ENCODE measurements around the gene VMAC. TPM values are rescaled to one million over a fixed set of nuclear protein-coding genes. Genes with fewer than 3 reads are reported as not detected.
"Not testable (repeated sequence)": the region's sequence is repeated elsewhere in the genome, so short reads cannot be mapped to it uniquely, and the experiment has no call there.

VMAC gene
- 1 to 10 TPM; 1.3 to 3.9 (median 2.5) TPM for total RNA-seq
- 1 to 10 TPM; 1.4 to 5.8 TPM for polyA plus RNA-seq
- long read RNA-seq, donor 1, partial matches to known transcripts: 0 of 2 reads
- long read RNA-seq, donor 1, other reads (novel, unspliced or antisense): 1 of 2 reads
- long read RNA-seq, donor 2: 0 reads
- long read RNA-seq, donor 3, partial matches to known transcripts: 0 of 1 reads
- long read RNA-seq, donor 3, other reads (novel, unspliced or antisense): 0 of 1 reads

GRCh38 chr19:5904352-5905113 is at the start of gene VMAC:
Gene VMAC (plus strand): TSS chr19:5904872. CDS start chr19:5904891, 19 bp downstream.
- H3K27ac ChIP-seq: peak within 1 kb of the TSS; percentile 71 to 95 (median 88)
- no peaks in the 10 kb centered on the region for H3K27me3 ChIP-seq
- peak; percentile 99 to 100 for DNase-seq
- H3K4me3 ChIP-seq: peak within 1 kb of the TSS; percentile 57 to 97 (median 87)
- no peaks in the 10 kb centered on the region for H3K9me3 ChIP-seq
- 0% methylated on average over 61 of the region's 61 CpGs for WGBS, 2 donors
- ATAC-seq: peak; percentile 85 to 92 (median 88)
- peaks cover 12 to 45% (median 36%) of the 10 kb centered on the region in 9 donors for H3K4me1 ChIP-seq
- H3K36me3 ChIP-seq: peaks cover 0 to 42% (median 0%) of the 10 kb centered on the region in 9 donors
- peak in 1 of 9 donors; percentile 8 for TF ChIP-seq CTCF (IDR thresholded peaks at IDR 0.05)
- intact Hi-C loops (cut with DNase I): loop anchor here in 3 of 10 donors (5.0 kb wide), 2 partner anchors 58 to 73 kb away; partner anchors contain the start of gene RANBP3 (in 3 of the 3)

GRCh38 chr19:5855151-5855550 is 49.5 kb upstream of the VMAC start:
- H3K27me3 ChIP-seq; H3K36me3 ChIP-seq; ATAC-seq; DNase-seq; intact Hi-C loops (cut with DNase I); H3K27ac ChIP-seq; H3K9me3 ChIP-seq; H3K4me3 ChIP-seq; H3K4me1 ChIP-seq: not testable (repeated sequence)
- WGBS, 2 donors: 77 to 85% methylated on average over 9 of the region's 9 CpGs

GRCh38 chr19:5857203-5858081 is 47.2 kb upstream of the VMAC start:
- H3K9me3 ChIP-seq: no peaks in the 10 kb centered on the region
- no peak overlapping the region for H3K4me3 ChIP-seq
- H3K4me1 ChIP-seq: no peaks in the 10 kb centered on the region
- no peaks in the 10 kb centered on the region for H3K36me3 ChIP-seq
- H3K27me3 ChIP-seq: peaks cover 0 to 7% (median 0%) of the 10 kb centered on the region in 7 donors
- 86 to 89% methylated on average over 18 of the region's 18 CpGs for WGBS, 2 donors
- intact Hi-C loops (cut with DNase I): no loop called here
- DNase-seq: no peak
- no peak for TF ChIP-seq CTCF (IDR thresholded peaks at IDR 0.05)
- H3K27ac ChIP-seq: no peak overlapping the region
- ATAC-seq: no peak

- ATAC-seq (no peak), DNase-seq (no peak)
- H3K4me1 ChIP-seq: no peaks in the 10 kb centered on the region
- H3K27ac ChIP-seq: no peak overlapping the region
- WGBS, 2 donors: 68 to 78% methylated on average over 11 of the region's 11 CpGs
- H3K4me3 ChIP-seq: no peak overlapping the region
- no peaks in the 10 kb centered on the region for H3K36me3 ChIP-seq
- intact Hi-C loops (cut with DNase I): no loop called here
- no peaks in the 10 kb centered on the region for H3K9me3 ChIP-seq
- TF ChIP-seq CTCF (IDR thresholded peaks at IDR 0.05): no peak
- H3K27me3 ChIP-seq: peaks cover 0 to 11% (median 0%) of the 10 kb centered on the region in 7 donors
Measured at GRCh38 chr19:5863030-5863665, 41.5 kb upstream of the VMAC start.

Data from heart right ventricle (tissue), 16 donors.